GM19351 (cell line): ENCODE data around the gene TMEM98.
"Not testable (repeated sequence)": the region's sequence is repeated elsewhere in the genome, so short reads cannot be mapped to it uniquely, and the experiment has no call there.

Source experiments
- ATAC-seq: cut with Tn5 transposase; IDR thresholded peaks from one replicate; pipeline ENCODE4 v1.9.1; 2021; ENCODE audit warnings: mild to moderate bottlenecking, moderate library complexity; ENCODE audit not compliant: unreplicated experiment

Gene TMEM98

GRCh38 chr17:32914181-32914580, 13.8 kb upstream of the TMEM98 start:
- no peak for ATAC-seq

DNA sequence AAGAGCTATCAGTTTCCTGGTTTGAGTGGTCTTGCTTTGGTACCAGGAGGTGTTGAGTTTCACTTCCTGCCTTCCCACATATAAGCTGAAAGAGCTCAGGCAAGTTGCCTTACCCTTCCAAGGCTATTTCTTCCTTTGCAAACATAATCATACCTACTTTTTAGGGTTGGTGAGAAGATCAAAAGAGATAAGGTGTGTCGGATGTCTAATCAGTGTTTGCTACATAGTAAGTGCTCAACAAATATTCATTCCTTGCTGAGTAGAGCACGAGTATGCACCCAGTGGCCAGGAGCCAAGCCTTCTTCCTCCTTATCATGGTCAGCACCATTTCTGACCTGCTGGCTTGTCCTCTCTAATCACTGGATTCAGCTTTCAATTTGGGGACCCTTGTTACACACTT, 12.7 kb upstream of the TMEM98 start:
- ATAC-seq: no peak

DNA sequence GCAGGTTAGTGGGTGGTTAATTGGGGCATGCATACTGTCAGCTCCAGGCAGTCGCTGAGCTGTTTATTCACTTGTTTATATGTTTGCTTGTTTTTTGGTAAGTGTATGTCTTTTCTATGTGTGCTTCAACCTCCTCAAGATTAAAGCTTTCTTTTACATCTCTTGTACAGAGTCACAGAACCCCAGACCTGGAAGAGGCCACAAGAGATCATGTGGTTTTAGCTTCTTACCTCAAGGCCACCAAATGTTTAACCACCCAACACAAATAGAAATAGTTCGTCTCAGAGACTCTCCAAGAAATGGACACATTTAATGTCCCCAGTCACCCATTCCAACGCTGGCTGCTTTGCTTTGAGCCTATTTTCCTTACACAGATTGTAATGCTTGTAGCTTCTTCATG, 11.8 kb upstream of the TMEM98 start:
- no peak for ATAC-seq

GRCh38 chr17:32917081-32917480, 10.9 kb upstream of the TMEM98 start:
- no peak for ATAC-seq

GRCh38 chr17:32917842-32918241, 10.1 kb upstream of the TMEM98 start:
- ATAC-seq: no peak

GRCh38 chr17:32919876-32920275, 8.1 kb upstream of the TMEM98 start:
- not testable (repeated sequence) for ATAC-seq

GRCh38 chr17:32920293-32920692, 7.7 kb upstream of the TMEM98 start:
- no peak for ATAC-seq

DNA sequence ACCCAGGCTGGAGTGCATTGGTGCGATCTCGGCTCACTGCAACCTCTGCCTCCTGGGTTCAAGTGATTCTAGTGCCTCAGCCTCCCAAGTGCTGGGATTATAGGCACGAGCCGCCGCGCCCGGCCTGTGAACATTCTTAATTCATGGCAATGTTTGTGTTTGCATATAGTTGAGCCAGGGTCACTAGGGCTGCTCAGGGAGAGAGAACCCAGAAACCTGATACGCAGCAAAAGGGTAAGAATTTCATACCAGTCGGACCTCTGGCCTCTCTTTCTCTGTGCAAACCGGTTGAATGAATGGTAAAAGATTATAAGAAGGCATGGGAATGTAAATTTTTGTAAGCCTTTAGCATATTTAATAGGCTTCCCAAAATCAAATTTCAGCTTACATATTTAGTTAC, 6.9 kb upstream of the TMEM98 start:
- ATAC-seq: no peak

DNA sequence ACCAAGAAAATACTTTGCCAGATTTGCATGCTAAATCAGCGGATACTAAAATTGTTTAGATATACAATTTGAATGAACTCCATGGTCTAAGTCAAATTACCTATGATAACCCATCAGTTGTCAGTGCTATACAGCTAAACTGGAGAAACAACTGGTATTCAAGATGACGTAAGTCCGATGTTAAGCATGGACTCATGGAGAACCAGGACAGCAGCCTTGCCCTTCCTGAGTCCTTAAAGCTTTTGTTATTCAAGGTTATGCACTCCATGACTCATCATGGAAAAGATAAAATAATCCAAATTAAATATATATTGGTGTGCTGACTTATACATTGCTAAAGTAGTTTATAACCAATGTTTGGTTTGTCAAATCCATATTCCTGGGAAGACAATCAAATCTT, 4.0 kb upstream of the TMEM98 start:
- not testable (repeated sequence) for ATAC-seq

- ATAC-seq: no peak
Observed at GRCh38 chr17:32926183-32926582, 1.8 kb upstream of the TMEM98 start.

DNA sequence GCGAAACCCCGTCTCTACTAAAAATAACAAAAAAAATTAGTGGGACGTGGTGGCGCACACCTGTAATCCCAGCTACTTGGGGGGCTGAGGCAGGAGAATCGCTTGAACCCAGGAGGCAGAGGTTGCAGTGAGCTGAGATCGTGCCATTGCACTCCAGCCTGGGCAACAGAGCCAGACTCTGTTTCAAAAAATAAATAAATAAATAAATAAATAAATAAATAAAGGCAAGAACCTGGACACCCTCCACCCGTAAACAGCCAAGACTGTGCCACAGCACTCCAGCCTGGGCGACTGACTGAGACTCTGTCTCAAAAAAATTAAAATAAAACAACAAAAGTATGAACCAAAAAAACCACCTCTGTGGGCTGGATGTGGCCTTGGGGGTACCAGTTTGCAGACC, 1.2 kb upstream of the TMEM98 start:
- ATAC-seq: not testable (repeated sequence)

DNA sequence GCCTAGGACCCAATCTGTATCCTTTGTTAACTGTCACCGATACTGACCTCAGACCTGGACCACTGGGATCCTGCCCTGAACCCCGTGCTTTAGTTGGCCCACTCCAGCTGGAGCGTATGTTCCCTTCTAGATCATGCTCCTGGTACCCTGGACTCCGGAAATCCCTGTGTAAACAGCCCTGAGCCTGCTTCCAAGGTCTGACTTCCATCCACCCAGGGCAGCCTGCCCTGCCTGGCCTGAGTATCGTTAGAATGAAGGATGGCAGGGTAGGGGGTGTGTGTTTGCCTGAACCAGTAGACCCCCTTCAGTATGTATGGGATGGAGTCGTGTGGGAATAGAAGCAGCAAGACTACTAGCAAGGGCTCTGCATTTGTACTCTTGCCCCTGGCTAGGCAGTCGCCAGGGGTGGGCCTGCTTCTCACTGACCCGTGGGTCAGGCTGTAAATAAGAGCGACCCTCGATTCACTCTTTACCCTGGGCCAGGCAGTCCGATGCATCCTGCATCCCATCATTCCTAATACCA, 691 bp upstream of the TMEM98 start:
- no peak for ATAC-seq

DNA sequence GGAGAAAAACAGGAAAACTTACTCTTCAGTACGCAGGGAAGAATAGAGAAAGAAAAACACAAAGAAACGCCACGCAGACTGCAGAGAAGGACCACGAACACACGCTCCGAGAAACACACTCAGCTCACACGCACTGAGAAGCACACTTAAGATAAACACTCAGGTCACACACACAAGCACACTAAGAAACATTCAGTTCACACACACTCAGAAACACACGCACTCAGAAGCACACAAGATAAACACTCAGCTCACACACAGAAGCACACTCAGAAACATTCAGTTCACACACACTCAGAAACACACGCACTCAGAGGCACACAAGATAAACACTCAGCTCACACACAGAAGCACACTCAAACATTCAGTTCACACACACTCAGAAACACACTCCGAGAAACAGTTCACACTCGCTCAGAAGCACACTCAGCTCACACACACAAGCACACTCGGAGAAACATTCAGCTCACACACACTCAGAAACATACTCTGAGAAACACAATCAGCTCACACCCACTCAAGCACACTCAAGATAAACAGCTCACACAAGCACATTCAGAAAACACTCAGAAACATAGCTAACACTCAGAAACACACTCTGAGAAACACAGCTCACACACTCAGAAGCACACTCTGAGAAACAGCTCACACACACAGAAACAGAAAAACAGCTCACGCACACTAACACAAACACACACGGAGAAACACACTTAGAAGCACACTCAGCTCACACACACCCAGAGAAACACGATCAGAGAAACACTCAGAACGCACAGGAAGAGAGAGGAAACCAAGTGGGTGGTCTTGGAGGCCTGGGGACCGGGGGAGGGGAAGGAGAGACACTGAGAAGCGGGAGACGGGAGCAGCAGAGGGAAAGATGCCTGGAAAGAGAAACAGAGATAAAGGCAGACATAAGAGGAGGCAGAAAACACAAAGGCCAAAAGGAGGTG, 908 bp downstream of the TMEM98 start:
- no peak for ATAC-seq

- no peak for ATAC-seq
Observed at GRCh38 chr17:32929588-32929987, 1.6 kb downstream of the TMEM98 start.

DNA sequence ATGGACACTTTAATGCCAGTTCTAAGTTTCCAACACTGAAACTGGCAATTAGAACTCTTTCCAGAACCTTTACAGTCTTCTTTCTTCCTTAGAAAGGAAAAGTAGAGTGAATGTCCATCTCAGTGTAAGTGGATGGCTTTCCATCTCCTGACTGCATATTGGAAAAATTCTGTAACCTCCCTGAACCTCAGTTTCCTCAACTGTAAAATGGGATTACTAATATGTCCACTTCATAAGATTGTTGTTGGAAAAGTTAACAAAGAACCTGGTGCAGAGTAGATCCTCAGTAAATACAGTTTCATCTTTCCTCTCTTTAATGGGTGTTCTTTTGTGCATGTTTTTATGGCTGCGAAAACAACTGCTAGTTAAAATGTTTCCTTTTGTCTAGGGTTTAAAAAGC, 2.6 kb downstream of the TMEM98 start:
- ATAC-seq: no peak

- ATAC-seq: no peak
Observed at GRCh38 chr17:32931686-32932085, 3.7 kb downstream of the TMEM98 start.

DNA sequence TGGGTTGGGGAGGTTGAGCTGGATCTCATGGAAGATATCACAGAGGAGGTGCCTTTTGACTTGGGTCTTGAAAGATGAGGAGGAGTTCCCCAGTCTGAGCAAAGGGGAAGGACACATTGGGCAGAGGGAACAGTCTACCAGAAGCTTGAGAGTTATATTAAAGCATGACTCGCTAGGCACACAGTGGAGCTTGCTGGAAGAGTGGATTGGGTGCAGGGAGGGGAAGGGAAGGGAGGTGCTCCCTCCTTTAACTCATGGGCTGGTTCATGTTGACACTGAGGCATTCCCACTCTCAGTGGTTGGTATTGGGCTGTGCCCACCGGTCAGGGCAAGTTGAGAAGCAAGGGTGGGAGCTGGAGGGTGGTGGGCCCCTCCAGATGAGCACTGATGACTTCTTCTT, 5.9 kb downstream of the TMEM98 start:
- no peak for ATAC-seq

DNA sequence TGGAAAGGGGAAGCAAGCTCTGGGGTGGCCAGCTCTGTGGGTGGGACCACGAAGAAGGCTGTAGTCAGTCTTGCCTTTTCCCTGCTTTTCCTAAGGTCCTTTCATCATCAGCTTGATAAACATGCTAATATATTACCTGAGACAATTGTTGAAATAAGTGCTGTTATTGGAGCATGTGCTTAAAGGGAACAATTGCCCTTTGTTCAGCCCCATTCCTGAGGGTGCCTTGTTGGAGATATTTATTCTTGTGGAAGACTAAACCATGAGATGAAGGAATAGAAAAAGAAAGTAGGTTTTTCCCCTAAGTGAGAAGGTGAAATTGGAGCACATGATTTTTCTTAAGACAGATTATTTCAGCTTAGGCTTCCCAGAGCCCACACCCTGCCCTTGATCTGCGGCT, 7.8 kb downstream of the TMEM98 start:
- no peak for ATAC-seq

DNA sequence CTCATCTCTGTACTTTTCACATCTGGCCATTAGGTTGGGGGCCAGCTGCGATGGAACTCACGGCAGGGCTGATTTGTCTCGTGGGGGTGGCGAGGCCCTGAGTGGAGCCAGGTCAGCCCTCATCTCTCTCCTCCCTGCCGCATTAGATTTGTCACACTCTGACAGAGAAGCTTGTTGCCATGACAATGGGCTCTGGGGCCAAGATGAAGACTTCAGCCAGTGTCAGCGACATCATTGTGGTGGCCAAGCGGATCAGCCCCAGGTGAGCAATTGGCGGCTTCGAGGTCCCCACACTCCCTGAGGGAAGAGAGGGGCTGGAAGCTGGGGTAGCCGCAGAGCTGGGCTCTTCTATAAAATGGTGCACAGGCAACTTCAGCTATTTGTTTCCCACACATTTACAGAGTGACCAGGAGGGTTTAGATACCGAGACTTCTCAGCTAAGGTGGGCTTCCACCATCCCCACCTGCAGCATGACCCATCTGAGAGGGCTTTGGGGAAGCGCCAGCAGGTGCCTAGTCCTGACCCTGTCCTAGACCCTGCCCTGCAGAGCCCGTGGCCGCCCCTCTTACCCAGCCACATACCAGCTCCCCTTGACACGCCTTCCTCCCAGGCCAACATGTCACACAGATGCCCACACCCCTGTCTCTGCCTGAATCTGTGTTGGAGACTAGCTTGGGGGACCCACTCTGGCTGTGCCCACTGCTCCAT, 8.4 kb downstream of the TMEM98 start:
- ATAC-seq: no peak

DNA sequence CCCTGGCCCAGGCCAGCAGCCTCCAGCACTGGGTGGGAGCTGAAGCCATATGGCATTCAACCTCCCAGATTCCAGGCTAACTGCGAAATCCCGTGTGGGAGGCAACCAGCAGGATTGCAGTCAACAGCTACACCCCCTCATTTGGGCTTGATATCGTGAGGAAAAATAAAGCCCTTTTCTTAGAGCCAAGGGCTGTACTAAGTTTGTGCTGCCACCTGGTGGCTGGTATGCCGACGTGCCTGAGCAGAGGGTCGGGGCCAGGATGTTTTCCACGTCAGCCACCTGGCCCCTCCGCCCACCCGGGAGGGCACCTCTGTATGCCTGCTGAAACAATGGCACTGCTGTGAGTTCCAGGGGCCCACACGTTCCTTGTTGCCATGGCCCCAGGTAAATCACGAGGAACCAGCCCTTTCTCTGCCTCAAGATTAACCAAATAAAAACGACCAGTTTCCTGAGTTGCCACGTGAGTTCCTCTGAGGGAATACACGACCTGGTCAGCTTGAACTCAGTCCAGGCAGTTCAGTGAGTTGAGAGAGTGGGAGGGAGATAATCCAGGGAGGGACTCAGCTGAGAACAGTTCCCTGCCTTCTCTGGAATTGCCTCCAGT, 9.0 kb downstream of the TMEM98 start:
- ATAC-seq: no peak

DNA sequence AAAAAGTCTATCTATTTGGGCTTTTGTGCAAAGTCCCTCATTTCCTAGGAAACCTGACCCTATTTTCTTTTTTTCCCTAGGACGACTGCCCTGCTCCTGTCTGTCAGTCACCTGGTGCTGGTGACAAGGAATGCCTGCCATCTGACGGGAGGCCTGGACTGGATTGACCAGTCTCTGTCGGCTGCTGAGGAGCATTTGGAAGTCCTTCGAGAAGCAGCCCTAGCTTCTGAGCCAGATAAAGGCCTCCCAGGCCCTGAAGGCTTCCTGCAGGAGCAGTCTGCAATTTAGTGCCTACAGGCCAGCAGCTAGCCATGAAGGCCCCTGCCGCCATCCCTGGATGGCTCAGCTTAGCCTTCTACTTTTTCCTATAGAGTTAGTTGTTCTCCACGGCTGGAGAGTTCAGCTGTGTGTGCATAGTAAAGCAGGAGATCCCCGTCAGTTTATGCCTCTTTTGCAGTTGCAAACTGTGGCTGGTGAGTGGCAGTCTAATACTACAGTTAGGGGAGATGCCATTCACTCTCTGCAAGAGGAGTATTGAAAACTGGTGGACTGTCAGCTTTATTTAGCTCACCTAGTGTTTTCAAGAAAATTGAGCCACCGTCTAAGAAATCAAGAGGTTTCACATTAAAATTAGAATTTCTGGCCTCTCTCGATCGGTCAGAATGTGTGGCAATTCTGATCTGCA, 12.9 kb downstream of the TMEM98 start:
- no peak for ATAC-seq
